GM12891 (cell line): ENCODE results near the gene HOXB9.

Experiments
- POLR2A ChIP-seq: IDR thresholded peaks from 2 replicates; pipeline ENCODE4 v1.6.1; 2011; ENCODE audit warnings: low read depth, low read length, control low read depth
- SPI1 ChIP-seq: IDR thresholded peaks from 2 replicates; pipeline ENCODE4 v1.6.1; 2011; ENCODE audit warnings: low read depth, low read length, control low read depth

DNA sequence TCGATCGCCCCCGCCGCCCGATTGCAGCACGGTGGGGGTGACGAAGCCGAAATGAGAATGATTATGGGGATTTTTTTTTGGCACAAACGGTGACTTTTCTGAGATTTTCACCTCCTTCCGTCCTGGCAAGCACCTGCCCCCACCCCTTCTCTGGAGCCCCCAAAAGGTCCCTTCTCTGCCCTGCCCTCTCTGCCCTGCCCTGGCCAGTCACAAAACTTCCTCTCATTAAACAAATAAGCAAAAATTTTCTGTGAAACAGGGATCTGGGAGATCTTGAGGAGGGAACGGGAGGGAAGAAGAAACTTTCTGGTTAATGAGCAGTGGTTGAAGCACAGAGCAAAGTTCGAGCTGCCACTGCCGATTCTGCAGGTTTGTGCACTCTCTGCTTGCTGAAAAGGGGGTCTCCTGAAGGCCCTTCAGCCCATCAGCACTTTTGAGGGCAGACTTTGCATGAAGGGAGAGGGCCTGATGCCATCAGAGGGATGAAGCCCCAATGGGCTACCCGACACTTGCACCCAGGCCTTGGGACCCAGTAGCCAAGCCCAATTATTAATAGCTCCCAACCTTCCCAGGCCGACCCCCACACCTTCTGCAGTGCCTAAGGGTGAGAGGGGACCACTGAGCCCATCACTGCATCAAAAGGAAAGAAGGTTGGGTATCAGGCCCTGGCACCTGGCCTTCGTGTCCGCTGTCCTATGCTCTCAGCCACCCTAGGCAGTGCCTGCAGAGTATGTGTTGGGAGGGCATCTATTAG lies 10.0 kb downstream of the HOXB9 start:
- no peak for TF ChIP-seq POLR2A
- no peak for TF ChIP-seq SPI1
